ENCODE results near the gene CCDC57. TPM values are rescaled to one million over a fixed set of nuclear protein-coding genes. Genes with fewer than 3 reads are reported as not detected.

The CCDC57 gene
- total and polyA plus RNA-seq, 9 of the 15 experiments (the other 6 are each of a cell fraction or from before 2014, with no cell fraction given), result 0.83 to 36.2 (median 13.6) TPM

GRCh38 chr17:82065638-82066303, 146.9 kb downstream of the CCDC57 start, which contains the start of gene DUS1L:
DUS1L (minus strand) TSS chr17:82065804; CDS start chr17:82065059, 745 bp downstream.
- Histone ChIP-seq H3K27me3 (ENCODE audit: control insufficient read depth in 2 of 2, insufficient read depth in 2 of 2, low read length in 2 of 2) (no peaks in the 10 kb centered on the region), H4K20me1 (replicated peaks; ENCODE audit: control insufficient read depth, insufficient read depth, low read length) (no peaks in the 10 kb centered on the region), H3K36me3 (ENCODE audit: control insufficient read depth, insufficient read depth, low read length) (peaks cover 37% of the 10 kb centered on the region; the same call in 2 of the 3 replicates), H3K4me3 (peak within 1 kb of the TSS; percentile 99), H3K9me1 (ENCODE audit: control insufficient read depth, insufficient read depth, low read length) (no peaks in the 10 kb centered on the region), H3K79me2 (ENCODE audit: control insufficient read depth, insufficient read depth, low read length) (peaks cover 28% of the 10 kb centered on the region), H2AFZ (ENCODE audit: low read depth, low read length) (peak within 1 kb of the TSS; percentile 99), H3K27ac (ENCODE audit: extremely low read depth, low read depth, low read length) (peak within 1 kb of the TSS; percentile 87), H3K4me2 (ENCODE audit: insufficient read depth, low read length) (peak within 1 kb of the TSS; percentile 91), H3K9me3 (replicated peaks; ENCODE audit: control insufficient read depth, insufficient read depth, low read depth, low read length) (no peaks in the 10 kb centered on the region), H3K4me1 (replicated peaks in 1 of 2; ENCODE audit: control insufficient read depth in 2 of 2, insufficient read depth in 2 of 2, low read length in 2 of 2) (peaks cover 3 to 54% of the 10 kb centered on the region in 2 experiments; a peak in 3 of 5 replicates), H3K9ac (ENCODE audit: insufficient read depth in 1 of 2, low read depth in 2 of 2, low read length in 2 of 2) (peak within 1 kb of the TSS; percentile 98 to 100)
- BruUV-seq (replicated peaks), result TSS peak; percentile 97
- FAIRE-seq, result no peak
- CTCF ChIA-PET (ENCODE audit: low intra/inter-chr PET ratio), result no interaction called here
- peak; percentile 76 to 91 (median 89) for DNase-seq (ENCODE audit: extremely low read depth in 1 of 4, low spot score in 3 of 4)
- ATAC-seq, result peak; percentile 81
- POLR2A ChIA-PET, result interaction anchor here (1.0 to 3.9 kb wide), 4 partner anchors 11 to 33 kb away, joined by 3 to 24 read pairs (median 5); partner anchors contain the start of gene FASN
- intact Hi-C loops (cut with micrococcal nuclease) (no loop called here), in situ Hi-C loops (cut with MboI) (no loop called here)
- WGBS (ENCODE audit: insufficient coverage, low coverage, missing lambda C conversion rate), result 27% methylated on average over 59 of the region's 88 CpGs
- TF ChIP-seq CBX5 (IDR thresholded peaks at IDR 0.05; ENCODE audit: borderline replicate concordance, low read depth) (peak; percentile 25; the same call in 1 of the 2 replicates), MTA2 (IDR thresholded peaks at IDR 0.05; ENCODE audit: low read depth) (peak; percentile 58), ZNF668 (CRISPR knock-in tag; IDR thresholded peaks at IDR 0.05) (peak; percentile 81; the same call in 1 of the 2 replicates), THRAP3 (IDR thresholded peaks at IDR 0.05; ENCODE audit: borderline replicate concordance) (0 out of 2 replicates have a peak, but pooled peaks have one; percentile 52), PHB (CRISPR knock-in tag; IDR thresholded peaks at IDR 0.05) (peak; percentile 66; the same call in 1 of the 2 replicates), CHD7 (IDR thresholded peaks at IDR 0.05; ENCODE audit: low read depth, low read length) (peak; percentile 25), POLR2AphosphoS5 (IDR thresholded peaks at IDR 0.05; ENCODE audit: control insufficient read depth, insufficient read depth, low read depth, low read length) (no peak), CEBPB (tag; IDR thresholded peaks at IDR 0.05) (no peak), MEF2D (tag; conservative IDR thresholded peaks at IDR 0.05; ENCODE audit: low read depth) (0 out of 2 replicates have a peak, but pooled peaks have one; percentile 31), OTX1 (CRISPR knock-in tag; IDR thresholded peaks at IDR 0.05) (no peak), ATF7 (IDR thresholded peaks at IDR 0.05) (peak; percentile 86), SMC3 (conservative IDR thresholded peaks at IDR 0.05; ENCODE audit: insufficient read depth, low read depth, low read length) (no peak; the same call in 1 of the 2 replicates)
